ENCODE data around the gene KCNH4.

DNA sequence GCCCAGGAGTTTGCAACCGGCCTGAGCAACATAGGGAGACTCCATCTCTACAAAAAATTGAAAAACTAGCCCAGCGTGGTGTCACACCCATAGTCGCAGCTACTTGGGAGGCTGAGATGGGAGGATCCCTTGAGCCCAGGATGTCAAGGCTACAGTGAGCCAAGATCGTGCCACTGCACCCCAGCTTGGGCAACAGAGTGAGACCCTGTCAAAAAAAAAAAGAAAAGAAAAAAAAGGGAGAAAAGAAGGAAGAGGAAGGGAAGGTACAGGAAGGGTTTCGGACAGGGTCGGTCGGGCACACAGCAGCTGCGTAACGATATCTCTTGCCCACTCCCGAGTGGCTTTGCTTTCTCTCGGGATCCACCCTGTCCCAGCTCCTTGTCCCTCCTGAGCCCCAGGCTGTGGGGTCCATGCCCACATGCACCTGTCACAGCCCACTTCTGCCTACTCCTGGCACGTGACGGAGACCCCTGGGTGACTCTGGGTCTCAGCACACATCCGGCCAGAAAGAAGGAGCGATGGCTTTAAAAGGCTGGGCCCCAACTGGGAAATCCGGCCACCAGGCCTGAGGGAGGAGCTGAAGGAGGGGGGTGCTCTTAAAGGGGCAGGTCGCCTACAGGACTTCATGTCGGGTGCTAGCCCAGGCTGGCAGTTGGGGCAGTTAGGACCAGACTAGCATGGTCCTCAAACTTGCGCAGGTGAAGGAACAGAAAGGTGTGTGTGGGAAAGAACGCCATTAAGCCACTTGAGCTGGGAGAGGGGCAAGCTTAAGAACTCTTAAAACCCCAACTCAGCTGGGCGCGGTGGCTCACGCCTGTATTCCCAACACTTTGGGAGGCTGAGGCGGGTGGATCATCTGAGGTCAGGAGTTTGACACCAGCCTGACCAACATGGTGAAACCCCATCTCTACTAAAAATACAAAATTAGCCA lies 13.3 kb upstream of the KCNH4 start, which contains the start of gene GHDC:
- TF ChIP-seq, protein P1, sequence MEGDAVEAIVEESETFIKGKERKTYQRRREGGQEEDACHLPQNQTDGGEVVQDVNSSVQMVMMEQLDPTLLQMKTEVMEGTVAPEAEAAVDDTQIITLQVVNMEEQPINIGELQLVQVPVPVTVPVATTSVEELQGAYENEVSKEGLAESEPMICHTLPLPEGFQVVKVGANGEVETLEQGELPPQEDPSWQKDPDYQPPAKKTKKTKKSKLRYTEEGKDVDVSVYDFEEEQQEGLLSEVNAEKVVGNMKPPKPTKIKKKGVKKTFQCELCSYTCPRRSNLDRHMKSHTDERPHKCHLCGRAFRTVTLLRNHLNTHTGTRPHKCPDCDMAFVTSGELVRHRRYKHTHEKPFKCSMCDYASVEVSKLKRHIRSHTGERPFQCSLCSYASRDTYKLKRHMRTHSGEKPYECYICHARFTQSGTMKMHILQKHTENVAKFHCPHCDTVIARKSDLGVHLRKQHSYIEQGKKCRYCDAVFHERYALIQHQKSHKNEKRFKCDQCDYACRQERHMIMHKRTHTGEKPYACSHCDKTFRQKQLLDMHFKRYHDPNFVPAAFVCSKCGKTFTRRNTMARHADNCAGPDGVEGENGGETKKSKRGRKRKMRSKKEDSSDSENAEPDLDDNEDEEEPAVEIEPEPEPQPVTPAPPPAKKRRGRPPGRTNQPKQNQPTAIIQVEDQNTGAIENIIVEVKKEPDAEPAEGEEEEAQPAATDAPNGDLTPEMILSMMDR (optimal IDR thresholded peaks at IDR 0.05 in 1 of 3, IDR thresholded peaks at IDR 0.05 in 1 of 3, conservative IDR thresholded peaks at IDR 0.05 in 1 of 3; ENCODE audit: extremely low read depth in 1 of 3, insufficient read depth in 2 of 3, low read length in 3 of 3) = no peak
- TF ChIP-seq EZH2 (IDR thresholded peaks at IDR 0.05; ENCODE audit: low read length) = no peak
